Right atrium auricular region (tissue), 2 donors: ENCODE data around the gene FOXL2. TPM values are rescaled to one million over a fixed set of nuclear protein-coding genes. Genes with fewer than 3 reads are reported as not detected.
"Not testable (repeated sequence)": the region's sequence is repeated elsewhere in the genome, so short reads cannot be mapped to it uniquely, and the experiment has no call there.

Experiments
- DNase-seq: peaks from one replicate; pipeline ENCODE4 v3.0.0-alpha.2; 2019; ENCODE audit warnings: low spot score
- H3K27ac ChIP-seq, 2 donors: fragments of 200-600 bp; sonication (generic); 1 replicate in 1 of 2; 2 replicates in 1 of 2; pipeline ENCODE4 v1.5.1; 2016 to 2019
- H3K27me3 ChIP-seq, 2 donors: fragments of 200-600 bp; sonication (generic); one replicate each; pipeline versions ENCODE4 v1.5.1 to v1.6.0; 2017 to 2019
- H3K36me3 ChIP-seq: fragments of 200-600 bp; sonication (generic); one replicate; pipeline ENCODE4 v1.5.1; 2016
- H3K4me1 ChIP-seq, 2 donors: fragments of 200-600 bp; sonication (generic); one replicate each; pipeline versions ENCODE4 v1.5.1 to v1.6.0; 2017 to 2019
- H3K4me3 ChIP-seq, 2 donors: fragments of 200-600 bp; sonication (generic); 1 replicate in 1 of 2; 2 replicates in 1 of 2; pipeline ENCODE4 v1.5.1; 2017 to 2019; ENCODE audit warnings: mild to moderate bottlenecking in 1 of 2, moderate library complexity in 1 of 2
- H3K9me3 ChIP-seq, 2 donors: fragments of 200-600 bp; sonication (generic); one replicate each; pipeline ENCODE4 v1.5.1; 2019
- CTCF ChIP-seq, 2 donors: fragments of 200-600 bp; sonication (generic); IDR thresholded peaks; one replicate each; pipeline ENCODE4 v1.5.1; 2019; ENCODE audit warnings: antibody characterized with exemption in 2 of 2
- total RNA-seq, 2 donors: library from RNA; depleted of rRNA; stranded (reverse); fragments of >200 nt; gene quantifications; one replicate each; pipeline ENCODE4 v1.1.0, GENCODE V29; 2016

Gene FOXL2
- total RNA-seq, 2 donors from 2014 or later: not detected

DNA sequence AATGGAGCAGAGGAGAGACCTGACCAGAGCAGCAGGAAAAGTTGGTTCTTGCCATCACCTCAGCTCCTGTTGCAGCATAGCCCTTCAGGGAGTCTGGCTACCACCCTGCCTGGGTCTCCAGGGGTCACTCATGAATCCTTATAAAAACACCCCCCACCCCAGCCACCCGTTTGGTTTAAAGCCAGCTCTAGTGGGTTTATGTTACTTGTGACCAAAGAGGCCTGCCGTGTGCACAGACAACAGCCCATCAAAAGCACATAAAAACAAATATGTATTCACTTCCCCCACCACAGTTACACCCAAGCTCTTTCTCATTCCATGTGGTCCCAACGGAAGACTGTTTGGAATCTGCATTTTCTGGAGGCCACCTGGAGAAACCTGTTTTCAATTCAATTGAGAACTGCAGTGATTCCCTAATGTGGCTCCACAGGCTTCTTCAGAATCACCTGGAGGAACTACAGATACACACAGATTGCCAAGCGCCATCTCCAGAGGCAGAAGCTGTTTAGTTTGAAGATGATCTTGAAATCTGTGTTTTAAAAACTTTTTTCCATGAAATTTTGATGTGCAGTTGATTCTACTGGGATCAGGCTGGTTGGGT is 13.8 kb downstream of the FOXL2 start:
- no peaks in the 10 kb centered on the region for H3K36me3 ChIP-seq
- no peak for TF ChIP-seq CTCF (IDR thresholded peaks at IDR 0.05)
- no peak overlapping the region for H3K27ac ChIP-seq
- DNase-seq: no peak
- H3K4me1 ChIP-seq: peaks cover 0 to 25% of the 10 kb centered on the region in 2 donors
- H3K4me3 ChIP-seq: no peak overlapping the region
- H3K27me3 ChIP-seq: peaks cover 10 to 18% of the 10 kb centered on the region in 2 donors
- H3K9me3 ChIP-seq: no peaks in the 10 kb centered on the region

- Histone ChIP-seq H3K9me3 (no peaks in the 10 kb centered on the region), H3K4me3 (no peak overlapping the region)
- DNase-seq: no peak
Observed at GRCh38 chr3:138928727-138929372, 18.1 kb downstream of the FOXL2 start.

DNA sequence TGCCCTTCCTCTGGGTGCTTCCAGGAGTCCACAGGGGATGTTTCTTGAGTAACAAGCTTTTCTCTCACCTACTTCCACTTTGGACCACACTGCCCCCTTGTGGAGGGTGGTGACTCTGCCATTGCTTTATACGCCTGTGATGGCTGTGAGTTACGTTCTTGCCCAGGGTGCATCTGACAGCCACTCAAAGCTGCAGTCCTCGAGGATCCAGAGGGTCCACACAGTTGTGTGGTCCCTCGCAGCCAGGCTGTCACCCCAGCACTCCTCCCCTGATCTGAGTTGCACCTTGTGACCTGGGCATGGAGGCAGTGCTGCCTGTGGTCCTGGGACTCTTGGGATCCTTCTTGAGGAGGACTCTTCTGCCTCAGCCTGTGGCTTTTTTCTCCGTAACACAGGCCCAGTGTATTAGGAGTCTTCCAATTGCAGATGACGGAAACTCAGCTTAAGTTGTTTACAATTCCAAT is 23.4 kb downstream of the FOXL2 start:
- Histone ChIP-seq H3K4me3 (no peak overlapping the region), H3K4me1 (no peaks in the 10 kb centered on the region), H3K36me3 (no peaks in the 10 kb centered on the region), H3K9me3 (no peaks in the 10 kb centered on the region), H3K27ac (no peak overlapping the region), H3K27me3 (no peaks in the 10 kb centered on the region)
- DNase-seq: peak; percentile 90
- peak; percentile 61 to 94 for TF ChIP-seq CTCF (IDR thresholded peaks at IDR 0.05)

More at GRCh38 chr3:138928727-138929372, 18.1 kb downstream of the FOXL2 start:
- Histone ChIP-seq H3K27me3 (no peaks in the 10 kb centered on the region), H3K36me3 (no peaks in the 10 kb centered on the region), H3K27ac (no peak overlapping the region), H3K4me1 (no peaks in the 10 kb centered on the region)
- no peak for TF ChIP-seq CTCF (IDR thresholded peaks at IDR 0.05)

DNA sequence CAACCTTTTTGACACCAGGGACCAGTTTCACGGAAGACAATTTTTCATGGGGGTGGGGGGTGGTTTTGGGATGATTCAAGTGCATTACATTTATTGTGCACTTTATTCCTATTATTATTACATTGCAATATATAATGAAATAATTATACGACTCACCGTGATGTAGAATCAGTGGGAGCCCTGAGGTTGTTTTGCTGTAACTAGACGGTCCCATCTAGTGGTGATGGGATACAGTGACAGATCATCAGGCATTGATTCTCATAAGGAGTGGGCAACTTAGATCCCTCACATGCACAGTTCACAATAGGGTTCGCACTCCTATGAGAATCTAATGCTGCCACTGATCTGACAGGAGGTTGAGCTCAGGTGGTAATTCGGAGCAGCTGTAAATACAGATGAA is 24.5 kb downstream of the FOXL2 start:
- not testable (repeated sequence) for H3K27me3 ChIP-seq, H3K4me3 ChIP-seq, H3K9me3 ChIP-seq, H3K36me3 ChIP-seq, DNase-seq, H3K27ac ChIP-seq, H3K4me1 ChIP-seq

DNA sequence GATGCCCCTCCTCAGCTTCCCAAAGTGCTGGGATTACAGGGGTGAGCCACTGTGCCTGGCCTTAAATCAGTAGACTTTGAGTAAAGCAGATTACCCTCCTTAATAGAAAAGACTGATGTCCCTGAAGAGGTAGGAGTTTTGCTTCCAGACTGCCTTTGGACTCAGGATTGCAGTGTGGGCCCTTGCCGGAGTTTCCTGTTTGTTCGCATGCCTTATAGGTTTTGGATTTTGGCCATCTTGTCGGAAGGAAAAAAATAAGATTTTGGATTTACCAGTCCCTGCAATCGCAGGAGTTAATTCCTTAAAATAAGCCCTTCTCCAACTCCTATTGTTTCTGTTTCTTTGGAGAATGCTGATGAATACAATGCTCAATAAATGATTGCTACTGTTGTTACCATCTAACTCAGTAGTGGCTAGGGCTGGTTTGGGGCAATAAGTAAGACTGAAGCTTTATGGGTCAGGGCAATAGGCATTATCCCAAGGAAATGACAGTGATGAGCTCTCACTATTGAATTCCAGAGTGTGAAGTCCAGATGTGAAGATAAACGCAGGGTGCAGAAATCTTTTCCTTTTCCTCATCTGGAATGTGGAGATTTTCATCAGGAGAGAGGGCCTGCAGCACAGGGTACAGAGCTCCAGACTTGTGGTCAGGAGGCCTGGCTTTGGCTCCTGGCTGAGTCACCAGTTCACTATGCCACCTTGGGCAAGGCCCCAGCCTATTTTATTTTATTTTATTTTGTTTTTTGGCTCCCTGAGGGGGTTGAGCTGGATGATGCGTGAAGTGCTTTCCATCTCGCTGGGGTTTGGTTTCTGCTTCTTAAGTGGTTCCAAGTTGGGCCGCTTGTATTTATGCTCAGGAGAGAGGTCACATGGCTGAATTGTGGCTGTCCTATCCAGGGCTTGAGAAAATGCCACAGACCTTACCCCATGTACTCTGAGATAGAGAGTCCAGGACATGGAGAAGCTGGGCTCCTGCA is 25.3 kb downstream of the FOXL2 start:
- Histone ChIP-seq H3K9me3 (no peaks in the 10 kb centered on the region), H3K27me3 (no peaks in the 10 kb centered on the region), H3K4me1 (peaks cover 0 to under 1% of the 10 kb centered on the region in 2 donors), H3K4me3 (no peak overlapping the region), H3K36me3 (no peaks in the 10 kb centered on the region), H3K27ac (no peak overlapping the region)
- no peak for TF ChIP-seq CTCF (IDR thresholded peaks at IDR 0.05)
- DNase-seq: no peak

DNA sequence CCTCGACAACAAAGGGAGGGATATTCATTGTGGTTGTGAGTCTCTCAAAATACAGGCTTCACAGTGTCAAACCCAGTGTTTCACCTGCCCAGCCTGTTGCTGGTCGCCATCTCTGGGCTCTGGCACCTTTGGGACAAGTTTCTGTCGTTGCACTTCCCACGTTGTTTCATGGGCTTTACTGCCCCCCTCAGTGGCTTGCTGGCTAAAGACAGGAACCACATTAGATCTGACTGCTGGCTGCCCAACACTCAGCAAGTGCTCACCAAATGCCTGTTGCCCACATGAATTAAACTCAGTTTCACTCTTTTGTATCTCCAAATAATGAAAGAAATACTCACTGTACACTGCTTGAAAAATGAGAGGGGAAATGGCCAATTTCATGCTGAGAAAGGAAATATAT is 27.6 kb downstream of the FOXL2 start:
- no peak for DNase-seq
- Histone ChIP-seq H3K4me1 (peaks cover 0 to 13% of the 10 kb centered on the region in 2 donors), H3K4me3 (no peak overlapping the region), H3K36me3 (no peaks in the 10 kb centered on the region), H3K27ac (no peak overlapping the region), H3K27me3 (no peaks in the 10 kb centered on the region), H3K9me3 (no peaks in the 10 kb centered on the region)
- no peak for TF ChIP-seq CTCF (IDR thresholded peaks at IDR 0.05)
